ENCODE measurements around the gene ANKS4B. TPM values are rescaled to one million over a fixed set of nuclear protein-coding genes. Genes with fewer than 3 reads are reported as not detected.
A peak's percentile ranks its signal among the peaks of the same experiment; 100 is the strongest.

ANKS4B gene
- total and polyA plus RNA-seq, 2 of the 8 experiments (the other 6 are each of a cell fraction or from before 2014, with no cell fraction given) = 0.06 to 0.15 TPM

- no peak overlapping the region for H2AK5ac ChIP-seq (ENCODE audit: low read depth, low read length)
- 0 out of 2 replicates have a peak overlapping the region, but pooled peaks have one; percentile 95 for H2BK12ac ChIP-seq (ENCODE audit: low read depth, low read length)
- no peak overlapping the region for H4K5ac ChIP-seq (ENCODE audit: insufficient read length, low read depth, low read length)
- H3K4me1 ChIP-seq (replicated peaks in 1 of 4; ENCODE audit: control insufficient read depth in 3 of 4, insufficient read depth in 4 of 4, low read length in 3 of 4) = peaks cover 4 to 10% (median 6%) of the 10 kb centered on the region in 4 experiments; a peak in 5 of 7 replicates
- TF ChIP-seq YY1 (IDR thresholded peaks at IDR 0.05; ENCODE audit: low read depth, low read length) = no peak
- TF ChIP-seq SP1 (IDR thresholded peaks at IDR 0.05; ENCODE audit: low read depth, low read length) = 0 out of 2 replicates have a peak, but pooled peaks have one; percentile 1
- peak; percentile 23 for TF ChIP-seq EZH2 (IDR thresholded peaks at IDR 0.05; ENCODE audit: low read depth, low read length, severe bottlenecking)
- 0 out of 2 replicates have a peak, but pooled peaks have one; percentile 55 for TF ChIP-seq KDM1A (IDR thresholded peaks at IDR 0.05; ENCODE audit: borderline replicate concordance, low read length)
- no peaks in the 10 kb centered on the region for H3K36me3 ChIP-seq (ENCODE audit: control insufficient read depth in 2 of 4, insufficient read depth in 4 of 4, low read length in 3 of 4)
- ChIA-PET CTCF (ENCODE audit: partially characterized antibody) (interaction anchor here (0.6 to 6.7 kb wide), 17 partner anchors 8 to 427 kb away, joined by 3 to 57 read pairs (median 4); partner anchors contain the start of gene LDAF1), POLR2A (ENCODE audit: partially characterized antibody) (interaction anchor here (0.8 to 1.2 kb wide), 2 partner anchors 23 to 124 kb away, joined by 3 to 4 read pairs; no protein-coding TSS in a partner anchor)
- H3K4me3 ChIP-seq (ENCODE audit: extremely low read depth in 1 of 4, insufficient read depth in 2 of 4, low read depth in 3 of 4, low read length in 4 of 4) = peak overlapping the region; percentile 50 to 69 (median 64); a peak in 7 of 8 replicates
- no peak overlapping the region for H3K18ac ChIP-seq (ENCODE audit: extremely low read depth, low read length)
- peaks cover 0 to 7% (median 0%) of the 10 kb centered on the region in 4 experiments; a peak in 4 of 7 replicates for H3K27me3 ChIP-seq (replicated peaks in 1 of 4; ENCODE audit: control insufficient read depth in 3 of 4, extremely low read depth in 1 of 4, insufficient read depth in 3 of 4, low read length in 3 of 4)
- WGBS, 2 experiments (ENCODE audit: extremely low coverage in 1 of 2, insufficient coverage in 1 of 2, insufficient read length in 1 of 2, insufficient replicate concordance in 2 of 2, low coverage in 1 of 2, low lambda C conversion rate in 2 of 2, missing lambda C conversion rate in 1 of 2) = 80% methylated on average over 17 of the region's 17 CpGs; no CpG with 5 or more reads in 1 of the 2 experiments
- DNase-seq (ENCODE audit: low read depth in 1 of 2, low spot score in 2 of 2) (peak in 1 of 2 experiments; percentile 40), FAIRE-seq (no peak)
- no peak overlapping the region for H3K56ac ChIP-seq (replicated peaks; ENCODE audit: insufficient read length, low read depth, low read length)
- H3K14ac ChIP-seq (ENCODE audit: insufficient read length) = no peak overlapping the region
- H4K91ac ChIP-seq (replicated peaks; ENCODE audit: insufficient read length, low read length) = peak overlapping the region; percentile 29
- peak overlapping the region; percentile 59; the same call in 1 of the 2 replicates for H2AFZ ChIP-seq (ENCODE audit: low read length)
- H2BK15ac ChIP-seq (ENCODE audit: low read length) = peak overlapping the region; percentile 83; the same call in 1 of the 2 replicates
- H3K23ac ChIP-seq (ENCODE audit: insufficient read length) = no peak overlapping the region
- no peak overlapping the region for H3K4ac ChIP-seq (replicated peaks; ENCODE audit: insufficient read length, low read depth, low read length)
- no peak overlapping the region for H4K8ac ChIP-seq (ENCODE audit: extremely low read depth, insufficient read depth, low read length)
- H2BK5ac ChIP-seq (ENCODE audit: low read depth, low read length) = no peak overlapping the region
- H4K20me1 ChIP-seq (replicated peaks in 1 of 2; ENCODE audit: control insufficient read depth in 1 of 2, insufficient read depth in 2 of 2, low read length in 2 of 2) = peaks cover 0 to 2% of the 10 kb centered on the region in 2 experiments
- no peak overlapping the region for H2BK120ac ChIP-seq (replicated peaks; ENCODE audit: low read depth, low read length)
- H3K79me2 ChIP-seq (ENCODE audit: control insufficient read depth in 1 of 2, insufficient read depth in 2 of 2, low read length in 2 of 2) = no peaks in the 10 kb centered on the region
- peaks cover 6% of the 10 kb centered on the region; the same call in 1 of the 2 replicates for H3K23me2 ChIP-seq (ENCODE audit: low read depth, low read length)
- H3K4me2 ChIP-seq (ENCODE audit: insufficient read depth in 1 of 2, low read depth in 2 of 2, low read length in 2 of 2) = peak overlapping the region; percentile 55 to 86
- H3K9me3 ChIP-seq (ENCODE audit: insufficient read depth in 2 of 2, low read depth in 1 of 2, low read length in 1 of 2) = no peaks in the 10 kb centered on the region
- no peak overlapping the region for H3K9ac ChIP-seq (replicated peaks in 1 of 4; ENCODE audit: extremely low read depth in 1 of 4, low read depth in 3 of 4, low read length in 3 of 4)
- H3K27ac ChIP-seq (ENCODE audit: low read depth, low read length) = no peak overlapping the region
- H3K79me1 ChIP-seq (ENCODE audit: low read depth, low read length) = no peaks in the 10 kb centered on the region
- no peak overlapping the region; the same call in 1 of the 2 replicates for H2BK20ac ChIP-seq (ENCODE audit: low read length)
Observed at GRCh38 chr16:21277045-21277926, 43.8 kb downstream of the ANKS4B start.

Data from H1 (cell line).